ENCODE data around the gene DTNB.
A peak's percentile ranks its signal among the peaks of the same experiment; 100 is the strongest.

The DTNB gene

GRCh38 chr2:25362049-25362433 lies 311.3 kb downstream of the DTNB start:
- DNase-seq = peak; percentile 79

GRCh38 chr2:25361261-25362048 lies 311.9 kb downstream of the DTNB start:
- no peak for DNase-seq

- DNase-seq = no peak
Observed at GRCh38 chr2:25358836-25359235, 314.5 kb downstream of the DTNB start.

- DNase-seq = no peak
Observed at GRCh38 chr2:25358249-25358815, 315.0 kb downstream of the DTNB start.

GRCh38 chr2:25356088-25356487 lies 317.3 kb downstream of the DTNB start:
- DNase-seq = no peak

DNA sequence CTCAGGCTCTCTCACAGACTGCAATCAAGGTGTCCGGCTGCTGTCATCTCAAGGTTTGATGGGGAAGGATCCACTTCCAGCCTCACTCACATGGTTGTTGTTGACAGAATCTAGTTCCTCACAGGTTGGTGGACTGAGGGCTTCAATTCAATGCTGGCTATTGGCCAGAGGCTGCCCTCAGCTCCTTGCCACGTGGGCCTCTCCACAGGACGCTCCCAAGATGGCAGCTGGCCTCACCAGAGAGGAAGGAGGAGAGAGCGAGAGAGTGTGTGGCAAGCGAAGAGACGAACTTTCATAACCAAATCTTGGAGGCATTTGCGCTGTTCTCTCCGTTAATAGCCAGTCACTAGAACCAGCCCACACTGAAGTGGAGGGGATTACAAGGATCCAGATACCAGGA lies 318.1 kb downstream of the DTNB start:
- DNase-seq = no peak

GRCh38 chr2:25354116-25354515 lies 319.3 kb downstream of the DTNB start:
- no peak for DNase-seq

DNA sequence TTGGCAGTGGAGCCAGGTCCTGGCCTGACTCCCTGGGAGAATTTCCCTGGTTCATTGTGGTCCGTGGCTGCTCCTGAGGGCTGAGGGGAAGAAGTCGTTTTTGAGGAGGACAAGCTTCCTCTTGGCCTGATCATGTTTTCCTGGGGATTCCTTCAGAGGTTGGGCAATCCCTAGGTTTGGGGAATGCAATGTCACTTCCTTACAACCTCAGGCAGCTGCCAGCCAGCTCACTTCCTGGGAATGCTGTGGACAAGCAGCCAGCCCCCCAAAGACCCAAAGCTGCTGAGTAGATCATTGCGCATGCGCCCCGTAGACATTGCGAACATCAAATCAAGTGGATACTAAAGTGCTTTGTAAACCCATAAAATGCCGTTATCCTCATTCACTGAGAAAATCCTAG lies 324.0 kb downstream of the DTNB start:
- peak; percentile 81 for DNase-seq

GRCh38 chr2:25347846-25348245 lies 325.5 kb downstream of the DTNB start:
- no peak for DNase-seq

GRCh38 chr2:25347205-25347815 lies 326.1 kb downstream of the DTNB start:
- peak; percentile 39 for DNase-seq

DNA sequence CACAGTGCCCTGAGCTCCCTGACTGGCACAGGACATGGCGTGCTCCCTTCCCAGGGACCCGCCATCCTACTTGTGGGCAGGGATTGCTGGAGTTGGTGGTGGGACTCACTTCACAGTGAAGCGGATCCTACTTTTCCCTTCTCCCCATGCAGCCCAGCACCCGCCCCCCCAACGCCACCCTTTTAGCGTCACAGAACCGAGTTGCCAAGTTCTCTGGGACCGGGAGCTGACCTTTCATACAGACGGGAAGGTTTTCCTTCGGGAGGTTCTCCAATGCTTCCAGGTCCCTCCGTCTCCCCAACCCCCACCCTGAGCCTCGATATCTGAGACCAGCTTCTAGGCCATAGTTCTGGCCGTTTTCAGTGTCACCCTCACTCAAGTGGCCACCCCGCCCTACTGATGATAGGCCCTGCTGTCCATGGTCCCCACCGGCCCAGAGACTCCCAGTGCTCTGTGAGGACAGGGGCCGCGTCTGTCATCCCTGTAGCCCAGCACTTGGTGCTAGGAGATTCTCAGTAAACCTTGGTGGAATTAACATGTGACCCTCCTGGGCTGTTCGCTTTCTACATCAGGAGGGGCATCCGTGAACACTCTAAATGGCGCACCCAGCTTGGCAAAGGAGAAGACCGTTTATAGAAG lies 330.1 kb downstream of the DTNB start:
- DNase-seq = no peak

DNA sequence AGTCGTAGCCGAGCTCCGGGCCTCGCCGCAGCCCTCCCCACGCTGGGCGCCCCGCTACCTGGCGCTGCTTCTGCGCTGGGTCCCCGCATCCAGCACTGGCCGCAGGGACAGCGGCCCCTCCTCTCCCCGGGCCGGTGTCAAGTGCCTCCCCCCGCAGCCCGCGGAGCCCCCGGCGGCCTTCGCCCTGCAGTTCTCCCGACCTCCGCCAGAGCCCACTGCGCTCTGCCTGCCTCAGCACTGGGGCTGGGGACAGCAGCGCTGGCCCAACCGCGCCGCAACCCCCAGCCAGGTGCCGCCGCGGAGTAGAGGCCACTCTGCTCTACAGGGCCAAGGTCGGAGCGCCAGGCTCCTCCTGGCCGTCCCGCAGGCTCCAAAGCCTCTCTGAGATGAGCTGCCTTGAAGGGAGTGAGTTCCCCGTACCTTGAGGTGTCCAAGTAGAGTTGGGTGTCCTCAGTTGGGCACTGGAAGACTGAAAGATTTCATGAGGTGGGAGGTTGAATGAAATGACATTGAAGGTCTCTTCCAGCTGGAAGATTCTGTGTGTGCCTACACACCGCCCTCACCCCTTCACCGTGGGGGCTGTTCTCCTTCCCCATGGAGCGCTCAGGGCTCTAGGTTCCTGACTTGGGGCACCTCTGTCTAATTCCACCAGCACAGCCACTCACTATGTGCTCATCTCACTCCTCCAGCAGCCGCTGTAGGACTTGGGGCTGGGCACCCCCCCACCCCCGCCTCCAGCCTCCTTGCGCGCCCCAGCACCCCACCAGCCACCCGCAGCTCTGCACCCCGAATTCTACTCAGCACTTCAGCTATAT lies 330.8 kb downstream of the DTNB start:
- DNase-seq = peak; percentile 46

- peak; percentile 61 for DNase-seq
Observed at GRCh38 chr2:25341753-25342371, 331.5 kb downstream of the DTNB start, which contains the start of gene DNMT3A. Gene DNMT3A, minus strand, starts transcription at chr2:25341925. Its CDS starts 27,941 bp downstream, at chr2:25313984.

- DNase-seq = no peak
Observed at GRCh38 chr2:25341011-25341727, 332.2 kb downstream of the DTNB start.

DNA sequence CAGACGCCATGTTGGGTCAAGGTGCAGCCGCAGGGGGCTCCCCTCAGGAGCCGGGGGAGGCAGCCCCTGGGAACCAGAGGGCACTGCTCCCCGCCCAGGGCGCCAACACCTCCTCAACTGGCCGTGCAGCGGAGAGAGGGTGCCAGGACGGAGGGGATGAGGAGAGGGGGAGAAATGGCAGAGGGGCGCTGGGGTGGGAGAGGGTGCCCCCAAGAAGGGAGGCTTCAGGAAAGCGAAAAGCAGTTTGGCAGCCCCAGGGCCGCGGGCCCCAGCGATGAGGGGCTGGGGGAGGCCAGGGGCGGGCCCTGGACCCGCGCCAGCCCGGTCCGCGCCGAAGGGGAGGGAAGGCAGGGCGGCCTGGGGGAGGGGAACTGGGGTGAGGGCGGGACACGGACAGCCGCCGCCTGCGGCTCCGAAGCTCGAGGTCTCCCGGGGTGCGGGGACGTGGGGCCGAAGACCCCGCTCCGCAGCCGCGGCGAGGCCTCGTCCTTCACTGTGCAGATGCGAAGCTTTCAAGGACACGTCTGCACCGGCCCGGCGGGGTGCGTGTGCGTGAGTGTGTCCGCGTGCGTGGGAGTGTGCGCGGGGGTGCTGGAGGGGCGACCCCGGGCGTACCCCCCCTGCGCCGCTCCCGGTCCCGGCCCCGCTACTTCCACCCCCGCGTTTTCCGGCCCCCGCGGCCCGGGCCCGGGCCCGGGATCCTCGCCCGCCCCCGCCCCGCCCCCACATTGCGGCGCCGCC lies 333.0 kb downstream of the DTNB start:
- DNase-seq = no peak

- DNase-seq = no peak
Observed at GRCh38 chr2:25339791-25340180, 333.6 kb downstream of the DTNB start.

GRCh38 chr2:25339211-25339674 lies 334.1 kb downstream of the DTNB start:
- no peak for DNase-seq

DNA sequence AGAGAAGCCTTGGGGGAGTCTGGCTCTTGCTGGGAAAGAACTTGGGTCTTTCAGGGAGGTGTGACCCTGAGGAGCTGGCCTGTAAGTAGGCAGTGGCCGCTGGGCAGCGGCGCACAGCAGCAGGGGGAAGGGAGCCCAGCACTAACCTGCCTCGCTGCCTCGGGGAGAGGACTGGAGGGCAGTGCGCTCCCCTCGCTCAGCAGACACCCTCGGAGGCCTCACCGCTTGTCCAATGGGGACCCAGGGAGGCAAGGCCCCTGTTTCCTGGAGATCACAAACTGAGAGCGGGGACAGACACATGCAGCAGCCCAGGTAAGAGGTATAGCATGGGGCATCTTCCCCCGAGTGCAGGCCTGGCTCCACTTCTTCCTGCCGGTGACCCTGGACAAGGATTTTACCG lies 335.0 kb downstream of the DTNB start:
- no peak for DNase-seq

- no peak for DNase-seq
Observed at GRCh38 chr2:25337891-25338290, 335.5 kb downstream of the DTNB start.

GRCh38 chr2:25337276-25337675 lies 336.1 kb downstream of the DTNB start:
- DNase-seq = no peak

- no peak for DNase-seq
Observed at GRCh38 chr2:25336383-25336841, 337.0 kb downstream of the DTNB start.

All from HCEC 1CT (cell line).